Kidney (tissue), 14 donors: ENCODE measurements around the gene ORC1. TPM values are rescaled to one million over a fixed set of nuclear protein-coding genes. Genes with fewer than 3 reads are reported as not detected.

Experiments used
- DNase-seq, 5 donors: peaks; one replicate each; pipeline ENCODE4 v3.0.0-alpha.2; 2013 to 2020
- FAIRE-seq: peaks from 2 replicates; lab custom pipeline; 2012; peaks lifted over from hg19 to GRCh38; lab: Jason Lieb, UNC
- H3K27ac ChIP-seq, 2 donors: one replicate each; pipeline ENCODE4 v1.7.0; 2013; ENCODE audit warnings: low read depth in 2 of 2, low read length in 2 of 2, inconsistent platforms in 1 of 2
- H3K27me3 ChIP-seq: one replicate; pipeline ENCODE4 v1.7.1; 2013; ENCODE audit warnings: low read length, inconsistent platforms; ENCODE audit not compliant: control insufficient read depth, insufficient read depth
- H3K36me3 ChIP-seq, 3 donors: one replicate each; pipeline versions ENCODE4 v1.7.0 to v1.7.1; 2013; ENCODE audit warnings: low read length in 3 of 3, control low read depth in 1 of 3, inconsistent platforms in 1 of 3; ENCODE audit not compliant: insufficient read depth in 3 of 3, control insufficient read depth in 2 of 3
- H3K4me1 ChIP-seq, 3 donors: one replicate each; pipeline versions ENCODE4 v1.7.0 to v1.7.1; 2013; ENCODE audit warnings: low read length in 3 of 3, inconsistent platforms in 1 of 3, low read depth in 1 of 3; ENCODE audit not compliant: control insufficient read depth in 2 of 3, insufficient read depth in 2 of 3
- H3K4me3 ChIP-seq, 3 donors: one replicate each; pipeline versions ENCODE4 v1.7.0 to v1.8.1; 2013; ENCODE audit warnings: low read length in 3 of 3, control low read depth in 1 of 3, inconsistent platforms in 1 of 3
- H3K9ac ChIP-seq, 3 donors: one replicate each; pipeline versions ENCODE4 v1.7.0 to v1.7.1; 2013; ENCODE audit warnings: low read length in 3 of 3, control low read depth in 1 of 3, inconsistent platforms in 1 of 3
- H3K9me3 ChIP-seq, 3 donors: one replicate each; pipeline versions ENCODE4 v1.7.0 to v1.7.1; 2013; ENCODE audit warnings: low read length in 3 of 3, control low read depth in 1 of 3, inconsistent platforms in 1 of 3; ENCODE audit not compliant: control insufficient read depth in 2 of 3, insufficient read depth in 1 of 3
- intact Hi-C: fragments of 100-400 bp; cut with DNase I; formaldehyde crosslinking; loops from one replicate; pipeline ENCODE4 v1.11.1; 2022
- polyA plus RNA-seq: library from polyadenylated mRNA; stranded (reverse); fragments of 350-450 nt; fragmentation: Illumina TruSeq; extraction: RNeasy Lipid Tissue Mini Kit (QIAGEN cat#74804); gene quantifications from one replicate; pipeline ENCODE4 v1.2.3, GENCODE V29; 2014; ENCODE audit warnings: low read depth, low replicate concordance; ENCODE audit not compliant: insufficient read depth
- total RNA-seq: library from RNA; stranded (reverse); fragmentation: NEBNext Ultra II Directional; extraction: Animal tissue kit (Norgen Biotek cat#: 25700); gene quantifications from one replicate; pipeline ENCODE4 v1.2.1, GENCODE V29; 2021
- TF ChIP-seq, protein P1 (sequence below): IDR thresholded peaks from 3 replicates; pipeline ENCODE4 v1.5.1; 2012; ENCODE audit warnings: mild to moderate bottlenecking, moderate library complexity, borderline replicate concordance; ENCODE audit not compliant: insufficient read depth; ENCODE audit errors: extremely low read depth
- donor health status: control.
- donor health status: control.
- donor health status: control.
- donor health status: control.
- donor health status: control.
- donor health status: DM: yes; HTN: yes; CAD: no.
- donor health status: Normal renal cell carcinoma (clear cell type).

ORC1 gene
- total and polyA plus RNA-seq, 2 donors from 2014 or later, result 0.37 to 0.50 TPM

DNA sequence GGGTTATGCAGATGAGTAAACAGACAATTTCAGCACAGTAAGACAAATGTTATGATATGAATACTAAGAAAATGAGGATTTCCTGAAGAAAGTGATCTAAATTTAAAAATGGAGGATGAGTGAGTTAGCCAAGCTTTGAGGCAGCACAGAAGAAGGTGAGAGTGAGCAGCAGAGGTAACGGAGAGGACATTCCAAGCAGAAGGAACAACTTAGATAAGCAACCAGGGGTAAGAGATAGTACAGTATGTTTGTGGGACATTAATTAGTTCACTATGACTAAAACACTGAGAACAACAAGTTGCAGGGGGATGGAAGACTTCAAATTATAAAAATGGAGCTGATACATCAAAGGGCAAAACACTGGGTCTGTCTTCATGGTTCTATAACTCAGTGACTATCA is 22.9 kb upstream of the ORC1 start:
- intact Hi-C loops, result no loop called here
- no peaks in the 10 kb centered on the region for H3K27me3 ChIP-seq
- peaks cover 2 to 16% (median 13%) of the 10 kb centered on the region in 3 donors for H3K36me3 ChIP-seq
- DNase-seq, result no peak
- no peaks in the 10 kb centered on the region for H3K4me1 ChIP-seq
- H3K4me3 ChIP-seq, result no peak overlapping the region
- no peaks in the 10 kb centered on the region for H3K9me3 ChIP-seq
- no peak for FAIRE-seq
- H3K9ac ChIP-seq, result no peak overlapping the region
- TF ChIP-seq, protein P1, sequence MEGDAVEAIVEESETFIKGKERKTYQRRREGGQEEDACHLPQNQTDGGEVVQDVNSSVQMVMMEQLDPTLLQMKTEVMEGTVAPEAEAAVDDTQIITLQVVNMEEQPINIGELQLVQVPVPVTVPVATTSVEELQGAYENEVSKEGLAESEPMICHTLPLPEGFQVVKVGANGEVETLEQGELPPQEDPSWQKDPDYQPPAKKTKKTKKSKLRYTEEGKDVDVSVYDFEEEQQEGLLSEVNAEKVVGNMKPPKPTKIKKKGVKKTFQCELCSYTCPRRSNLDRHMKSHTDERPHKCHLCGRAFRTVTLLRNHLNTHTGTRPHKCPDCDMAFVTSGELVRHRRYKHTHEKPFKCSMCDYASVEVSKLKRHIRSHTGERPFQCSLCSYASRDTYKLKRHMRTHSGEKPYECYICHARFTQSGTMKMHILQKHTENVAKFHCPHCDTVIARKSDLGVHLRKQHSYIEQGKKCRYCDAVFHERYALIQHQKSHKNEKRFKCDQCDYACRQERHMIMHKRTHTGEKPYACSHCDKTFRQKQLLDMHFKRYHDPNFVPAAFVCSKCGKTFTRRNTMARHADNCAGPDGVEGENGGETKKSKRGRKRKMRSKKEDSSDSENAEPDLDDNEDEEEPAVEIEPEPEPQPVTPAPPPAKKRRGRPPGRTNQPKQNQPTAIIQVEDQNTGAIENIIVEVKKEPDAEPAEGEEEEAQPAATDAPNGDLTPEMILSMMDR, result no peak
- no peak overlapping the region for H3K27ac ChIP-seq

DNA sequence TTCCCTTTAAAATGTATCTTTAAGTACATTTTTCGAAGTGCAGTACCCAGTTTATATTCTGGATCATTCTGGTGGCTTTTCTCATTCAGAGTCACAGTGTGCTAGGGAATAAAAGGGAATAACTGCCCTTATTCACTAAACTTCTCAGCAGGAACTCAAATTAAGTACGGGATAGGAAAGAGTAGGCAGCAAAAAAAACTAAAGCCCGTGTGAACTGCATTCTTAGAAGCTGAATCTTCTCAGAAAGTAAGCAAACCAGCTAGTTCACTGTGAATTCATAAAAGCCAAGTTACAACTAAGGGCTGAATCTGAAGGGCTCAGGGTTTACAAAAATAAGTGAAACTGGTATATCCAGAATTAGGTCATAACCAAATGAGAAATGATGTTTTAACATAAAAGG is 22.1 kb upstream of the ORC1 start:
- Histone ChIP-seq H3K36me3 (peaks cover 2 to 13% (median 13%) of the 10 kb centered on the region in 3 donors), H3K9ac (no peak overlapping the region), H3K4me1 (no peaks in the 10 kb centered on the region), H3K27me3 (no peaks in the 10 kb centered on the region), H3K4me3 (no peak overlapping the region), H3K27ac (no peak overlapping the region), H3K9me3 (no peaks in the 10 kb centered on the region)
- intact Hi-C loops, result no loop called here
- FAIRE-seq (no peak), DNase-seq (no peak)
- TF ChIP-seq, protein P1, result no peak

DNA sequence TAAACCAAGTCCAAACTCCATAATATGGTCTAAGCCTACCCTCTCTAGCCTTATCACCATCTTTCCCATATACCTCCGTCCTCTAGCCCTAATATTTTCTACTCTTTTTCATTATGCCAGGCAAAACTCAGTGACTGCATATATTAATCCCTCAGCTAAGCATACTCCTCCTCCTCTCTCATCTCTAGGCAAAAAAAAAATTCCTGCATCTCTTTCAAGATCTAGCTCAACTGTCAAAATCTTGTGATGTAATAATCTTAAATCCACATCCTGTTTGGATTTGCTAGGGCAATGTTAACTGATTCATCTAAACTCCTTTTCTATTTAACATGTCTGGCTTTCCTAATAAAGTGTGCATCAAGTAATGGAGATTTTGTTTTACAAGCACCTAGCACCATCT is 20.6 kb upstream of the ORC1 start:
- Histone ChIP-seq H3K27ac (no peak overlapping the region), H3K9ac (no peak overlapping the region), H3K36me3 (peaks cover 2 to 9% (median 7%) of the 10 kb centered on the region in 3 donors), H3K9me3 (no peaks in the 10 kb centered on the region), H3K4me3 (no peak overlapping the region), H3K4me1 (no peaks in the 10 kb centered on the region), H3K27me3 (no peaks in the 10 kb centered on the region)
- intact Hi-C loops, result no loop called here
- FAIRE-seq (no peak), DNase-seq (no peak)
- TF ChIP-seq, protein P1, result no peak

DNA sequence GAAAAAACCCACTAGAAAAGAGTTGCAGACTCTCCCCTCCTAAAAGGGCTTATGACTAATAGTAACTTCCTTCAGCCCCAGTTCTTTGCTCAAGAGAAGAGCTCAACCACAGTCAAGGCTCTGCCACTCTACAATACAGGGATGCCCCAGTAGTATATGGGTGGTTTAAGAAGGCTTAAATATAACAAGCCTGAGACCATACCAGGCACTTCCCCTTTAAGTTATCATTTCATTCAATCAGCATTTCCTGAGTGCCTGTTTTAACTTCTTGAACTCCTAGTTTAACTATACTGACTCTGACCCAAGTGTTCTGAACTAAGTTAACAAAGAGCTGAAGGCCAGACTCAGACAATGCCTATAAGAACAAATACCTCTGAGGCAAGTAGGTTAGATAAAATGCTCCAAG is 20.0 kb upstream of the ORC1 start:
- Histone ChIP-seq H3K9ac (no peak overlapping the region), H3K4me1 (no peaks in the 10 kb centered on the region), H3K4me3 (no peak overlapping the region), H3K9me3 (no peaks in the 10 kb centered on the region), H3K27ac (no peak overlapping the region), H3K27me3 (no peaks in the 10 kb centered on the region), H3K36me3 (peaks cover 2 to 9% (median 7%) of the 10 kb centered on the region in 3 donors)
- FAIRE-seq (no peak), DNase-seq (no peak)
- intact Hi-C loops, result no loop called here
- TF ChIP-seq, protein P1, result no peak
